HG03354 (cell line): ENCODE results near the gene HEATR5A.
"Not testable (repeated sequence)": the region's sequence is repeated elsewhere in the genome, so short reads cannot be mapped to it uniquely, and the experiment has no call there.

Source experiments
- ATAC-seq: cut with Tn5 transposase; IDR thresholded peaks from one replicate; pipeline ENCODE4 v1.9.1; 2021; ENCODE audit warnings: mild to moderate bottlenecking; ENCODE audit not compliant: unreplicated experiment, poor library complexity, severe bottlenecking

Gene HEATR5A

DNA sequence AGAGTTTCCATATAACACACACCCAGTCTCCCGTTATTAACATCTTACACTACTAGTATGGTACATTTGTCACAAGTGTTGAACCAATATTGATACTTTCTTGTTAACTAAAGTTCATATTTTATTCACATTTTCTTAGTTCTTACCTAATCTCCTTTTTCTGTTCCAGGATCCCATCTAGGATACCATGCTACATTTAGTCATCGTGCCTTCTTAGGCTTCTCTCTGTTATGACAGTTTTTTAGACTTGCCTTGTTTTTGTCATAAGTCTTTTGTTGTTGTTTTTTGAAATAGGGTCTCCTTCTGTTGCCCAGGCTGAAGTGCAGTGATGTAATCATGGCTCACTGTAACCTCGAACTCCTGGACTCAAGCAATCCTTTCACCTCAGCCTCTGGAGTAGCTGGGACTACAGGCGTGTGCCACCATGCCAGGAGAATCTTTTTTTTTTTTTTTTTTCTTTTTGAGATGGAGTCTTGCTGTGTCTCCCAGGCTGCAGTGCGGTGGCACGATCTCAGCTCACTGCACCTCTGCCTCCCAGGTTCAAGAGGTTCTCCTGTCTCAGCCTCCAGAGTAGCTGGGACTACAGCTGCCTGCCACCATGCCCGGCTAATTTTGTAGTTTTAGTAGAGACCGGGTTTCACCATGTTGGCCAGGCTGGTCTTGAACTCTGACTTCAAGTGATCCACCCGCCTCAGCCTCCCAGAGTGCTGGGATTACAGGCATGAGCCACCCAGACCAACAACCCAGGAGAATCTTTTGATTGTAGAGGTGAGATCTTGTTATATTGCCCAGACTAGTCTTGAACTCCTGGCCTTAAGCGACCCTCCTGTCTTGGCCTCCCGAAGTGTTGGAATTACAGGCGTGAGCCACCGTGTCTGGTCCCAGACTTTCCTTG, 153.7 kb downstream of the HEATR5A start:
- no peak for ATAC-seq

DNA sequence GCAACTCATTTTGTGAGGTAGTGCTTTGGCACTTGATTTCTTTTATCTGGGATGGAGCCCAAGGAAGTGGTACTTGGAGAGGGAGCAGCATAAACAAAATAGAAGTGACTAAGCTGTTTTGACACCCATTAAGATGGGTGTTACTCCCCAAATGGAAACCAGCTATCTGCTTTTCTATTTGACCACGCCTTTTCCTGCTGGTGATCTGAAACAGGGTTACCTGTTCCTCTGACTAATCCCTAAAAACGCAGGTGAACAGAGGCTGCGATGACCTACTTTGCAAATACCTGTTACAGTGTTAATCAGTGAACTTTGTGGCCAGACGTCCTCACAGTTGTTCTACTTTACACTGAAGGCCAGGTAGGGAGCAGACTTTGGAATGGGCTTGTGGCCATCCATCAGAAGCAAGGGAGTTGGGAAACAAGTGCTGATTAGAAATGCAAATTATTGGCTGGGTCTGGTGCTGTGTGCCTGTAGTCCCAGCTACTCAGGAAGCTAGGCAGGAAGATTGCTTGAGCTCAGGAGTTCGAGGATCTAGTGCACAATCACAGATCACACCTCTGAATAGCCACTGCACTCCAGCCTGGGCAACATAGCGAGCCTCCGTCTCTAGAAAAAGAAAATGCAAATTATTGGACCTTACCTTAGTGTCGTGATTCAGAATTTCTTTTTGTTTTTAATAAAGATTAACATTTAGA, 154.5 kb downstream of the HEATR5A start:
- ATAC-seq, result no peak

GRCh38 chr14:31263485-31264133, 156.7 kb downstream of the HEATR5A start:
- ATAC-seq, result no peak

DNA sequence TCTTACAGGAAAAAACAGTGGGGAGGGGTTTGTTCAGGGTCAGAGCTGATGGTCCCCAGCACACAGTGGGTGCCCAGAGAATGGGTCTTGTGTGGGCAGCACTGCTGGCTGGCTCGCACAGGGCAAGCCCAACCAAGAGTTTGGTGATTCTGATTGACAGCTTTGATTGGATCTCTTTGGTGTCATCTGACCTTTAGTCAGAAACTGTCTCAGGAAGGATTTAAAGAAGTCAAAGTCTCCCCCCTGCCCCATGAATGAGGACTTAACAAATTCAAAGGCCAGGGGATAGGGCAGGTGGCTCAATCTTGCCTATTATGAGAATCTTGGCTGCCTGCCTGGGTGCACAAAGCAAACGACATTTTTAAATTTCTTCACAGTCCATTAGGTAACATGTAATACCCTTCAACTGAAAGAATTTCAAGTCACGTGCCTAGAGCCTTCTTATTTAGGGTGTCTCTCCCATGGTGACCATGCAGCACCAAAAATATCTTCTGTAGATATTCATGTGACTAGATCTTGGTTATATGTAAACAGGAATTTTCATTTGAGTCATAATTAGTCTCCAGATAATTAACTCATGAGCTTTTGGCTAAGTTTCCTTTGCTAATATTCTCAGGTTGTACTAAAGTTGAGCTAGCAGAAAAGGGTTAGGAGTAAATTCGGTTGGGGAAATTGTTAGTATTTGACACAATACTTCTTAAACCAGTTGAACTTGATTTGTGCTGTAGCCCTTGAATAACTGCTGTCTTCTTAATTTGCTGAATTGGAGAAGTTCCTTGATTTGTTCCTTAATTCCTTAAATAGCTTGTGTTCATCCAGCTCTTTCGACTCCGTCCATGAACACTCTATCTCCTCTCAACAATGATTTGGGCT, 158.3 kb downstream of the HEATR5A start:
- no peak for ATAC-seq

DNA sequence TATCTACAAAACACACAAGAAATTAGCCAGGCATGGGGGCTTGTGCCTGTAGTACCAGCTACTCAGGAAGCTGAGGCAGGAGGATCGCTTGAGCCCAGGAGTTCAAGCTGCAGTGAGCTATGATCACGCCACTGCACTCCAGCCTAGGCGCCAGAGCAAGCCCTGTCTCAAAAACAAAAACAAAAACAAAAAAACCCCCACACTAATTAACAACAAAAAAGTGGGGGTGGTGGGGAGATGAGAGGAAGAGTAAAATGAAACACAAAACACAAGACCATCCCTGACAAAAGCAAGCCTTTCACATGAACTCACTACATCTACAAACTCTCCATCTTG, 158.9 kb downstream of the HEATR5A start:
- no peak for ATAC-seq

- not testable (repeated sequence) for ATAC-seq
These were observed 161.3 kb downstream of the HEATR5A start for GRCh38 chr14:31259040-31259435.

GRCh38 chr14:31258427-31259039, 161.8 kb downstream of the HEATR5A start:
- ATAC-seq, result no peak

- ATAC-seq, result not testable (repeated sequence)
These were observed 162.6 kb downstream of the HEATR5A start for GRCh38 chr14:31257554-31258426.

DNA sequence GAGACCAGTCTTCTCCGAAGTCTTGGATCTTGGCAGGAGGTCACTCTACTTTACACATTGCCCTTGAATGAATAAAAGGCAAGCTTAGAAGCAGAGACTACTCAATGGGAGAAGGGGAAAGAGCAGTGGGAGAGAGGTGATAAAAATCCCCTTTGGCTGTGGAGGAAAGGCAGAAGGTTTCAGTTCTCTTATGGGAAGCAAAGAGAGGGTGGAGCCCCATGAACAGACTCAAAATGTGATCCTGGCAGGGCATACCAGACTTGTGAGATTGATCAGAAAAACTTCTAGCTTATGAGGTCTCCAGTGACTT, 163.2 kb downstream of the HEATR5A start:
- ATAC-seq, result no peak

DNA sequence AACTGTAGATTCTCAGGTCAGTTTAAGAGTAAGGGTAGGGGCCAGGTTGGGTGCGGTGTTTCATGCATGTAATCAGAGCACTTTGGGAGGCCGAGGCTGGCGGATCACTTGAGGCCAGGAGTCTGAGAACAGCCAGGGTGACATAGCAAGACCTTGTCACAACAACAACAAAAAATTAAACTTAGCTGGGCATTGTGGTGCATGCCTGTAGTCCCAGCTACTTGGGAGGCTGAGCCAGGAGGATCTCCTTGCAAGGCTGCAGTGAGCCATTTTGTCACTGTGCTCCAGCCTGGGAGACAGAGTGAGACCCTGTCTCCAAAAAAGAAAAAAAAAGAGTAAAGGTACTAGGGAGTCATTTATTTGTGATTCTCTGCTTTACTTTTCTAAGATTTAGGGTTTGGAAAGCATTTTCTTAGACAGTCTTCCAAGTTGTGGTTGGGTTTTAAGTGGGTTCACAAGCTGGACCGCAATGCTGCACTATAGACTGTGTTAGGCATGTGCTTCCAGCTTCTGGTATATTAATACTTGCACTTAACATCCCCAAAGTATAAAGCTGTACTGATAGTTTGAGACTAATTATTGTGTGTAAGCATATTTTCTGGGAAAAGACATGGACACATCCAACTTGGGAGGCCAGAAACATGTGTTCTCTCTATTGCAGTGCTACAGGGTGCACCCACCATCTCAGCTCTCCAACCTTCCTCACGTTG, 163.7 kb downstream of the HEATR5A start:
- no peak for ATAC-seq

GRCh38 chr14:31255918-31256317, 164.4 kb downstream of the HEATR5A start:
- not testable (repeated sequence) for ATAC-seq

DNA sequence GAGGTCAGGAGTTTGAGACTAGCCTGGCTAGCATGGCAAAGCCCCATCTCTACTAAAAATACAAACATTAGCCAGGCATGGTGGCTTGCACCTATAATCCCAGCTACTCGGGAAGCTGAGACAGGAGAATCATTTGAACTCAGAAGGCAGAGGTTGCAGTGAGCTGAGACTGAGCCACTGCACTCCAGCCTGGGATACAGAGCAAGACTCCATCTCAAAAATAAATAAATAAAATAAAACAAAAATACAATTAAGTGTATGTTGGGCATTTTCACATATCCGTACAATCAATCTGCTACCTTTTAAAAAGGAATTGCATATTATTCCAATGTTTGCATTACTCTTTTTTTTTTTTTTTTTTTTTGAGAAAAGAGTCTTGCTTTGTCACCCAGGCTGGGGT, 165.1 kb downstream of the HEATR5A start:
- no peak for ATAC-seq

DNA sequence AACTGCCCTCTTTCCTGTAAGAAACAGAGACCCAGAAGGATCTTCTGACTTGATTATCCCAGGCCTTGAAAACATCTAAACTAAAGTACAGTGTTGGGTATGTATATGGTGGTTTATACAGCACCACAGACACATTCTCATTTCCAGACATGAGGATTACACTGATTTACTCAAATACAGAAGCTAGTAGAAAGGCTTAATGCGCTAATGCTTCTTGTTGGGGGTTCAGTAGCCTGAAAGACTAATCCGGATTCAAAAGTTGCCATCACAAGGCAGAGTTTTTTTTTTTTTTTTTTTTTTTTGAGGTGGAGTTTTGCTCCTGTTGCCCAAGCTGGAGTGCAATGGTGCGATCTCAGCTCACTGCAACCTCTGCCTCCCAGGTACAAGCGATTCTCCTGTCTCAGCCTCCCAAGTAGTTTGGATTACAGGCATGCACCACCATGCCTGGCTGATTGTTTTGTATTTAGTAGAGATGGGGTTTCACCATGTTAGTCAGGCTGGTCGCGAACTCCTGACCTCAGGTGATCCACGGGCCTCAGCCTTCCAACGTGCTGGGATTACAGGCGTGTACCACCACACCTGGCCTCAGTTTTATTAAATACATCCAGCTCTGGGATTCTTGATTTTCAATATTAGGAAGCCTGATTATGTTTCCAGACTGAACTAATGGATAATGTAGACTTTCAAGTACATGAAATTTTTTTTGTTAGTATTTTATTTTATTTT, 166.4 kb downstream of the HEATR5A start:
- ATAC-seq, result no peak

- ATAC-seq, result no peak
These were observed 167.5 kb downstream of the HEATR5A start for GRCh38 chr14:31252865-31253264.

GRCh38 chr14:31251028-31251958, 169.1 kb downstream of the HEATR5A start:
- ATAC-seq, result no peak

DNA sequence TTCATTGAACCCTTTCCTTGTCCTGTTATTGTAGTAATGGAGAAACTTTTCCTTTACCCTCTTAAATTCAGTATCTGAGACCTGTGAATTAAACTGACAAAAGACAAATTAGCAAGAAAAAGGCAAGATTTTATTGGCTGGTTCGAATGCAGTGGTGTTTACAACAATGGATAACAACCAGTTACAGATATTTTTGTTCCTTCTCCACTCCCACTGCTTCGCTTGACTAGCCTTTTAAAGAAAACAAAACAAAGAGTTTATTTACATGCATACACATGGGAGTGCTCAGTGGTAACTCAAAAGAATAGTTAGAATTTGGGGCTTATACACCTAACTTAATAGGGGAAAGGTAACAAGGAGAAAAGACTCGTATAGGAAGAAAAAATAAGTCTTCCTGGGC, 175.7 kb downstream of the HEATR5A start:
- ATAC-seq, result no peak
